ENCODE data around the gene B4GAT1. TPM values are rescaled to one million over a fixed set of nuclear protein-coding genes. Genes with fewer than 3 reads are reported as not detected.
A peak's percentile ranks its signal among the peaks of the same experiment; 100 is the strongest.

The B4GAT1 gene
- total RNA-seq, 1 experiment from 2014 or later: 41.1 TPM

DNA sequence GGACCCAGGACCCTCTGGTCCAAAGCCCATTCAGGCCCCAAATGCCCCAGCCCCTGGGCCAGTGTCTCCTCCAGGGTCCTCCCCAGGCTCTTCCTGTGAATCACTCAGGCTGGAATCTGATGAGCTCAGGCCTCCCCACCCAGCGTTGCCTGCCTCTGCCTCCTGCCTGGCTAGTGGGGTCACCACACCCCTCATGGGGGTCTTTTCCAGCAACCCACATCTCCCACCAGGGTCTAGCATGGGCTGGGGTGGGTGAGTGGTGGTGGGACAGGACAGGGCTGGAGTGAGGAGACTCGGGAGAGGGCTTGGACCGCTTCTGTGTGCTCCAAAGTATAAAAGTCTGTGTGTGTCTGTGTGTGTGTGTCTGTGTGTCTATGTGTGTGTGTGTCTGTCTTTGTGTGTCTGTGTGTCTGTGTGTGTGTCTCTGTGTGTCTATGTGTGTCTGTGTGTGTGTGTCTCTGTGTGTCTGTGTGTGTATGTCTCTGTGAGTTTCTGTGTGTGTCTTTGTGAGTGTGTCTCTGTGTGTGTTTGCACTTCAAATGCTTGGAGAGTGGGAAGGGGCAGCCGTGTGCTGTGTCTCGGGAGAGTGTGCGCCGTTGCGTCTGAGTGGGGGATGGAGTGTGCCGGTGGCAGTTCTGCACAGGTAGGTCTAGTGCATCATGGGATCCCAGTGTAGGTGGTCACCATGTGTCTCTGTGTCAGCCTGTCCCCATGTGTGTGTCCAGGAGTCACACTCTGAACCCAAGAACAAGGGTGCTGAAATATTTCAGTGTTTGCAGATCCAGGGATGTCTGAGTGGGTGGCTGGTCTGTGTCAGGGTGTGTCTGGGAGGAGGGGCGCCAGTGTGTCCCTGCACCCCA lies 20.0 kb downstream of the B4GAT1 start:
- Histone ChIP-seq H3K27me3 (ENCODE audit: low read length) (no peaks in the 10 kb centered on the region), H3F3A (ENCODE audit: low read length, unreplicated experiment) (no peaks in the 10 kb centered on the region), H3K4me3 (ENCODE audit: low read length) (no peak overlapping the region), H3K9me3 (ENCODE audit: low read length) (no peaks in the 10 kb centered on the region), H4K20me1 (ENCODE audit: low read length) (no peaks in the 10 kb centered on the region), H3K9me2 (replicated peaks; ENCODE audit: low read length) (no peaks in the 10 kb centered on the region), H3K9ac (ENCODE audit: low read length) (no peak overlapping the region), H3K79me2 (ENCODE audit: low read length) (no peaks in the 10 kb centered on the region), H3K27ac (ENCODE audit: low read length) (peak overlapping the region; percentile 37), H3K36me3 (ENCODE audit: low read depth, low read length) (peaks cover 4% of the 10 kb centered on the region; the same call in 1 of the 2 replicates), H3K4me2 (ENCODE audit: low read length) (peak overlapping the region; percentile 42), H2AFZ (ENCODE audit: low read length) (peak overlapping the region; percentile 76), H3K4me1 (ENCODE audit: insufficient read depth, low read length) (peaks cover 23% of the 10 kb centered on the region)
- TF ChIP-seq CTCF (conservative IDR thresholded peaks at IDR 0.05; ENCODE audit: low read depth, low read length): no peak
- CTCF ChIA-PET: interaction anchor here (1.0 to 1.3 kb wide), 2 partner anchors 15 to 16 kb away, joined by 14 to 22 read pairs; no protein-coding TSS in a partner anchor
- DNase-seq: peak; percentile 59
- ATAC-seq: peak; percentile 53
- POLR2A ChIA-PET (ENCODE audit: unreplicated experiment): interaction anchor here (0.5 to 1.1 kb wide), 3 partner anchors 8 to 71 kb away, joined by 3 to 9 read pairs (median 4); no protein-coding TSS in a partner anchor
- intact Hi-C loops (cut with micrococcal nuclease): loop anchor here (1.0 kb wide), 2 partner anchors 15 to 62 kb away; no protein-coding TSS in a partner anchor
- no TSS peak for BruUV-seq (replicated peaks)

DNA sequence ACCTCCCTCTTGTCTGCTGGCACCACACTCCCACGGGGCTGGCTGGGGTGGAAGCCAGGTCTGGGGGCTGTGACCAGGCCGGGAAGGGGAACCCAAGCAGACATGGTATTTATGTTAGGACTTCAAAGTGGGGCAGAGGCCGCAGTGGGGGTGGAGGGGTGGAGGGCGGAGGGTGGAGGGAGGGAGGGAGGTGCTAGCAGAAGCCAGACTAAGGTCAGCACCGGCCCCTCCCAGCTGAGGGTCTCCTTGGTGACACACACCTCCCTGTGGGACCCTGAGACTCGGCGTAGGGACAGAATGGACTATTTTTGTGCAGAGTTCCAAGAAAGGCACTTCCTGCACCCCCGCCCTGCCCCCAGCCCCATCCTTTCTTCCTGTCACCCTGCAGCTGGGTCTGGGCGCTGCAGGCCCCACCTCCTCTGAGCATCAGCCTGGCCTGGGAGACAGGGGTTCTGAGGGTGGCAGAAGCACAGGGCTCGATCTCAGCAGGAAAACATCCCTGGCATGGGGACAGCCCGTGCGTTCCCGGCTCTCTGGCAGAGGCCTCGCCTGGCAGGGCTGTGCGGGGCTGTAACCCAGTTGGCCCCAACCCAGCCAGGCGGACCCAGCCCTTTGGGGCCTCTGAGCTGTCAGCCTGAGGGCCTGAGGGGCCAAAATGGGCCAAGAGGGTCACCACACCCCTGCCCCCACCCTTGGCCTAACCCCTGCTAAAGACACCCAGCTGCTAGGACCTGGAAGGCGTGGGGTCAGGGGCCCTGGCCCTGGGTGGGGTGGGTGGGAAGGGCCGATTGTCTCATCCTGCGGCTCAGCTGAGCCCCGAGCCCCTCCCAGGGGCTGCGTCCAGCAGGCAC lies 20.9 kb downstream of the B4GAT1 start:
- 0 out of 2 replicates have a peak overlapping the region, but pooled peaks have one; percentile 37 for H3K27ac ChIP-seq (ENCODE audit: low read length)
- no peaks in the 10 kb centered on the region for H3F3A ChIP-seq (ENCODE audit: low read length, unreplicated experiment)
- no peaks in the 10 kb centered on the region for H3K79me2 ChIP-seq (ENCODE audit: low read length)
- H3K4me2 ChIP-seq (ENCODE audit: low read length): peak overlapping the region; percentile 42; the same call in 1 of the 2 replicates
- no peaks in the 10 kb centered on the region for H4K20me1 ChIP-seq (ENCODE audit: low read length)
- no peaks in the 10 kb centered on the region for H3K9me3 ChIP-seq (ENCODE audit: low read length)
- H3K36me3 ChIP-seq (ENCODE audit: low read depth, low read length): no peaks in the 10 kb centered on the region
- DNase-seq: peak; percentile 36
- no TSS peak for BruUV-seq (replicated peaks)
- intact Hi-C loops (cut with micrococcal nuclease): no loop called here
- no peaks in the 10 kb centered on the region for H3K27me3 ChIP-seq (ENCODE audit: low read length)
- H3K9me2 ChIP-seq (replicated peaks; ENCODE audit: low read length): no peaks in the 10 kb centered on the region
- TF ChIP-seq EZH2phosphoT487 (IDR thresholded peaks at IDR 0.05; ENCODE audit: borderline replicate concordance, low read length) (no peak), CTCF (conservative IDR thresholded peaks at IDR 0.05; ENCODE audit: low read depth, low read length) (no peak), EZH2 (IDR thresholded peaks at IDR 0.05; ENCODE audit: low read length, unreplicated experiment) (no peak)
- H2AFZ ChIP-seq (ENCODE audit: low read length): peak overlapping the region; percentile 76
- H3K4me3 ChIP-seq (ENCODE audit: low read length): no peak overlapping the region
- H3K4me1 ChIP-seq (ENCODE audit: insufficient read depth, low read length): peaks cover 23% of the 10 kb centered on the region
- CTCF ChIA-PET: interaction anchor here (1.0 to 1.3 kb wide), 2 partner anchors 14 to 15 kb away, joined by 14 to 22 read pairs; no protein-coding TSS in a partner anchor
- POLR2A ChIA-PET (ENCODE audit: unreplicated experiment): interaction anchor here (0.5 to 1.1 kb wide), 2 partner anchors 14 to 72 kb away, joined by 4 to 9 read pairs; no protein-coding TSS in a partner anchor
- ATAC-seq: peak; percentile 9; the same call in 1 of the 2 replicates
- H3K9ac ChIP-seq (ENCODE audit: low read length): no peak overlapping the region
